SU-DHL-6 (cell line): Measurements from ENCODE around the gene FLAD1.

ENCODE experiments used
- H2AFZ ChIP-seq: fragments of 200-600 bp; sonication (generic); 2 replicates; pipeline ENCODE4 v1.6.1; 2014; ENCODE audit warnings: low read depth, mild to moderate bottlenecking, moderate library complexity, mixed read lengths, antibody characterized with exemption, low read length; ENCODE audit not compliant: severe bottlenecking
- H3F3A ChIP-seq: fragments of 200-600 bp; shearing (Covaris generic); 2 replicates; pipeline ENCODE4 v1.6.0; 2016; ENCODE audit warnings: antibody characterized with exemption, mild to moderate bottlenecking; ENCODE audit not compliant: insufficient read depth
- H3K27ac ChIP-seq: fragments of 200-600 bp; sonication (generic); 2 replicates; pipeline ENCODE4 v1.5.1; 2016; ENCODE audit warnings: low read depth, mild to moderate bottlenecking, low read length, moderate library complexity, mixed read lengths
- H3K27me3 ChIP-seq: fragments of 200-600 bp; sonication (generic), shearing (Covaris generic); 2 replicates; pipeline ENCODE4 v1.6.0; 2014; ENCODE audit warnings: mild to moderate bottlenecking, low read length
- H3K36me3 ChIP-seq: fragments of 200-600 bp; sonication (generic); 2 replicates; pipeline ENCODE4 v1.6.1; 2014; ENCODE audit warnings: mild to moderate bottlenecking, low read length, mixed read lengths
- H3K4me2 ChIP-seq: fragments of 300-600, 200-600 bp; shearing (Covaris generic), sonication (generic); 2 replicates; pipeline ENCODE4 v1.6.0; 2014; ENCODE audit warnings: low read length, low read depth, mild to moderate bottlenecking; ENCODE audit not compliant: poor library complexity, severe bottlenecking
- H3K4me3 ChIP-seq: fragments of 200-600 bp; sonication (generic); 2 replicates; pipeline ENCODE4 v1.5.1; 2014; ENCODE audit warnings: antibody characterized with exemption, low read length, mild to moderate bottlenecking, mixed read lengths; ENCODE audit not compliant: insufficient read depth, poor library complexity, severe bottlenecking
- H3K79me2 ChIP-seq: fragments of 200-600 bp; sonication (generic); 2 replicates; pipeline ENCODE4 v1.6.1; 2014; ENCODE audit warnings: mild to moderate bottlenecking, low read length, moderate library complexity; ENCODE audit not compliant: insufficient read depth
- H3K9ac ChIP-seq: fragments of 200-600 bp; sonication (generic); 2 replicates; pipeline ENCODE4 v1.7.0; 2014; ENCODE audit warnings: mild to moderate bottlenecking, low read length
- H3K9me2 ChIP-seq: fragments of 200-600 bp; sonication (generic); replicated peaks from 2 replicates; pipeline ENCODE4 v1.6.1; 2014; ENCODE audit warnings: low read length; ENCODE audit not compliant: insufficient read depth
- H3K9me3 ChIP-seq: fragments of 200-600 bp; sonication (generic); 2 replicates; pipeline ENCODE4 v1.6.1; 2014; ENCODE audit warnings: low read length, mixed read lengths; ENCODE audit not compliant: insufficient read depth
- H4K20me1 ChIP-seq: fragments of 200-600 bp; sonication (generic); 2 replicates; pipeline ENCODE4 v1.6.1; 2014; ENCODE audit warnings: low read depth, mild to moderate bottlenecking, antibody characterized with exemption, low read length, moderate library complexity, mixed read lengths
- CTCF ChIP-seq: fragments of 200-600 bp; sonication (generic); IDR thresholded peaks from one replicate; pipeline ENCODE4 v1.5.1; 2017; ENCODE audit warnings: antibody characterized with exemption, mild to moderate bottlenecking, low read length, moderate library complexity; ENCODE audit not compliant: insufficient read depth, poor library complexity, severe bottlenecking
- EZH2phosphoT487 ChIP-seq: fragments of 200-600 bp; sonication (generic), shearing (Covaris generic); conservative IDR thresholded peaks from 2 replicates; pipeline ENCODE4 v1.6.1; 2018; ENCODE audit warnings: mild to moderate bottlenecking, antibody characterized with exemption, low read length, moderate library complexity, mixed read lengths

FLAD1 gene

GRCh38 chr1:154941333-154942013 lies 41.7 kb upstream of the FLAD1 start:
- peak overlapping the region; percentile 60 for H3K4me2 ChIP-seq
- no peaks in the 10 kb centered on the region for H3K79me2 ChIP-seq

GRCh38 chr1:154943649-154944400 lies 39.3 kb upstream of the FLAD1 start:
- no peaks in the 10 kb centered on the region for H3K27me3 ChIP-seq
- H3F3A ChIP-seq = peaks cover 5% of the 10 kb centered on the region; the same call in 1 of the 2 replicates
- TF ChIP-seq CTCF (peak; percentile 78), EZH2phosphoT487 (no peak)
- H3K27ac ChIP-seq = peak overlapping the region; percentile 88
- no peak overlapping the region for H3K4me3 ChIP-seq
- H3K9ac ChIP-seq = peak overlapping the region; percentile 60
- no peaks in the 10 kb centered on the region for H3K36me3 ChIP-seq
- no peaks in the 10 kb centered on the region for H4K20me1 ChIP-seq
- H3K9me2 ChIP-seq = no peaks in the 10 kb centered on the region
- no peaks in the 10 kb centered on the region for H3K79me2 ChIP-seq
- H3K9me3 ChIP-seq = no peaks in the 10 kb centered on the region
- no peak overlapping the region for H2AFZ ChIP-seq
- peak overlapping the region; percentile 60 for H3K4me2 ChIP-seq

More at GRCh38 chr1:154941333-154942013, 41.7 kb upstream of the FLAD1 start:
- Histone ChIP-seq H3K9ac (peak overlapping the region; percentile 60), H2AFZ (no peak overlapping the region), H3K9me2 (no peaks in the 10 kb centered on the region), H3K27ac (peak overlapping the region; percentile 88), H3F3A (peaks cover 15% of the 10 kb centered on the region), H3K4me3 (peak overlapping the region; percentile 42), H4K20me1 (no peaks in the 10 kb centered on the region), H3K36me3 (no peaks in the 10 kb centered on the region), H3K9me3 (no peaks in the 10 kb centered on the region), H3K27me3 (no peaks in the 10 kb centered on the region)
- no peak for TF ChIP-seq EZH2phosphoT487
- no peak for TF ChIP-seq CTCF

- no peaks in the 10 kb centered on the region for H3K79me2 ChIP-seq
- no peaks in the 10 kb centered on the region for H3K36me3 ChIP-seq
- H3K4me3 ChIP-seq = no peak overlapping the region
- no peak overlapping the region for H2AFZ ChIP-seq
- H3K9me2 ChIP-seq = no peaks in the 10 kb centered on the region
- peak overlapping the region; percentile 37; the same call in 1 of the 2 replicates for H3K27ac ChIP-seq
- no peaks in the 10 kb centered on the region for H3K9me3 ChIP-seq
- no peaks in the 10 kb centered on the region for H3K27me3 ChIP-seq
- no peaks in the 10 kb centered on the region for H4K20me1 ChIP-seq
- H3K9ac ChIP-seq = peak overlapping the region; percentile 60; the same call in 1 of the 2 replicates
- H3K4me2 ChIP-seq = no peak overlapping the region
- H3F3A ChIP-seq = peaks cover 5% of the 10 kb centered on the region; the same call in 1 of the 2 replicates
- TF ChIP-seq CTCF (no peak), EZH2phosphoT487 (no peak)
Observed at GRCh38 chr1:154944401-154945159, 38.6 kb upstream of the FLAD1 start.
